Stimulated activated CD8-positive, alpha-beta memory T cell treated with anti-CD3 and anti-CD28 coated beads, Interleukin-15, amount 100 ng/mL, for 48 hours (primary cell): ENCODE results near the gene HRH3.

ENCODE experiments used
- DNase-seq, 2 donors: peaks; one replicate each; pipeline ENCODE4 v3.0.0-alpha.2; 2020; ENCODE audit warnings: low read depth in 2 of 2

The HRH3 gene

GRCh38 chr20:62197801-62198200, 22.3 kb downstream of the HRH3 start:
- no peak for DNase-seq

DNA sequence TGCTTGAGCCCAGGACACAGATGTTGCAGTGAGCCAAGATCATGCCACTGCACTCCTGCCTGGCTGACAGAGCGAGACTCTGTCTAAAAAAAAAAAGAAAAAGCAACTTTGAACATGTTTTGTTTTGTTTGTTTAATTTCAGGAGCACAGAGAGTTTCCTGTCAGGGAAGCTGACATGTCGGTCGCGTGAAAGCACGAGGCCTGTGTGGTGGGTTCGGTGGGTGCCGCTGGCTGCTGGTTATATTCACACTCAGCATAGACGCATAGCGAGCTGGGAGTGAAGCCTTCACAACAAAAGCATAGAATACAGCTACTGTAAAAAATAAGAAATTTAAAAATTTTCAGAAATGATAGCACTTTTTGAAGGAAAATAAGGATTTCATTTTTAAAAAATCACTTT, 22.8 kb downstream of the HRH3 start:
- DNase-seq = no peak

GRCh38 chr20:62196286-62196685, 23.8 kb downstream of the HRH3 start:
- DNase-seq = no peak

DNA sequence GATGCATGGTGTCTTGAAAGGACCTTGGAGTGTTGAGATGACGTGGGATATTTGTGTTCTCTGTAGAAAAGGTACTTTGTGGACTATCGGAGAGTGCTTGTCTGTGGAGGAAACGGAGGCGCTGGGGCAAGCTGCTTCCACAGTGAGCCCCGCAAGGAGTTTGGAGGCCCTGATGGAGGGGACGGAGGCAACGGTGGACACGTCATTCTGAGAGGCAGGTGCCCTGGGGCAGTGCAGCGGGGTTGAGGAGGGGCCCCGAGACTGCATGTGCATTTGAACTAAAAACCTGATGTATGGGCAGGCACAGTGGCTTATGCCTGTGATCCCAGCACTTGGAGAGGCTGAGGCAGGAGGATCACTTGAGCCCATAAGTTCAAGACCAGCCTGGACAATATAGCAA, 24.3 kb downstream of the HRH3 start:
- DNase-seq = no peak

- DNase-seq = no peak
Measured at GRCh38 chr20:62195075-62195405, 25.0 kb downstream of the HRH3 start.

DNA sequence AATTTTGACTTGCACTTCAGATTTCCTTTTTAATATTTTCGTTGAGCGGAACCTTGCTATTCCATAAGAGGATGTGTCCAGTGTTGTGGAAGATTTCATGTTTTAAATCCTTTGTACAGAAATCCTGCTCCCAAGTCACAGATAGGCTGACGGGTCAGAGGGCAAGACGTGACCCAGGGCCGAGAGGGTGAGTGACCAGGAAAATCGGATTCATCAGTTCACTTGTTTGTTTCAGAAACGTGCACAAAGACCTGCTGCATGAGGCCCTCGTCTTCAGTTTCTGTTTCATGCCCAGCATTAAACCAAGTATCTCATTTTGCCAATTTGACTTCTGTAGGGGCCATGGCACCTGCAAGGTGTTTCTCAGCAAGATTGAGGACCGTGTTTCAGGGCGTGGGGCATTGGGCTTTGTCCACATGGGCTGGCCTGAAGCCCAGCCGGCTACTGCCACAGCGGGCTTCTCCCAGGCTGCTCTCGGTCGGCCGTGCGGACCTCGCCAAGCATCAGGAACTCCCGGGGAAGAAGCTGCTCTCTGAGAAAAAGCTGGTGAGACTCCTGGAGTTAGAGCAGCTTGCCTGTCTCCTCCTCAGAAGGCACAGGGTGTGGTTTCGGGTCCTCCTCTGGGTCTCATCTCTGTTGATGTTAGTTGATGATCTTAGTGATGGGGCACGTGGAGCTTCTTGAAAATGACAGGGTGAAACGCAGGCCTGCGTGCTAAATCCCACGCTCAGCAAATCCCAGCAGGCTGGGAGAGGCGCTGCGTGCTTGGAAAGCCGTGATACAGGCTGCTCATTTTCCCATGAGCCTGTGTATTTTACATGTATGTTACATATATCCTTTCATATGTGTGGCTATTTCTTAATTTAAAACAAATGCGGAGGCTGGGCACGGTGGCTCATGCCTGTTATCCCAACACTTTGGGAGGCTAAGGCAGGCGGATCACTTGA, 26.7 kb downstream of the HRH3 start:
- DNase-seq = no peak

- no peak for DNase-seq
Measured at GRCh38 chr20:62192635-62193034, 27.4 kb downstream of the HRH3 start.

DNA sequence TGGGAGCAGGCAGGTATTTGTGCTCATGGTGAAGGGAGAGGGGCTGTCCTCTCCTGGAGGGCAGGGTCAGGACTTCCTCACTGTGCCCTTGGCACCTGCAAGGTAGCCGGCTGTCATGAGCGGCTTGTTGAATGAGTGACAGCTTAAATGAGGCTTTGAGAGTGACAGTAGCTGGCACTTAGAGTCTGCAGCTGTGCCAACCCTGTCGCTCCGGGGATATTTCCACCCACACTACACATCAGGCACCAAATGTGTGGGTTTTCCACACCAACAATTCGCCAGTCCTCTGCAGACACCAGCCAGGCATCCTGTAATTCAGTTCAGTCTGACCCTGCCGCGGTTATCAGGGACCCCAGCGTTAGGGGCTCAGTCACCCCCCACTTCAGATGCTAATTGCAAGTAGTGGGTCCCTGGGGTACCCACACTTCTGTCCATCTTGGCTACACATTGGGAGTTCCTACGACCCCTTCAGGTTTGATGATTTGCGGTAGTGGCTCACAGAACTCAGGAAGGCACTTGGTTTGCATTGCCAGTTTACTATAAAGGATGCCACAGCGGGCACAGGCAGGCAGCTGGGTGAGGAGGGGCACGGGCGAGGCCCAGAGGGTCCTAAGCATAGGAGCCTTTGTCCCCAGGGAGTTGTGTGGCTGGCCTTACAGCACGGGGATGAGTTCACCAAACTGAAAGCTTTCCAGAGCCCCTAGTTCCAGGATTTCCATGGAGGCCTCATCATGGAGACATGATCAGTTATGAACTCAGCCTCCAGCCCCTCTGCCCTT, 28.1 kb downstream of the HRH3 start:
- DNase-seq = no peak

DNA sequence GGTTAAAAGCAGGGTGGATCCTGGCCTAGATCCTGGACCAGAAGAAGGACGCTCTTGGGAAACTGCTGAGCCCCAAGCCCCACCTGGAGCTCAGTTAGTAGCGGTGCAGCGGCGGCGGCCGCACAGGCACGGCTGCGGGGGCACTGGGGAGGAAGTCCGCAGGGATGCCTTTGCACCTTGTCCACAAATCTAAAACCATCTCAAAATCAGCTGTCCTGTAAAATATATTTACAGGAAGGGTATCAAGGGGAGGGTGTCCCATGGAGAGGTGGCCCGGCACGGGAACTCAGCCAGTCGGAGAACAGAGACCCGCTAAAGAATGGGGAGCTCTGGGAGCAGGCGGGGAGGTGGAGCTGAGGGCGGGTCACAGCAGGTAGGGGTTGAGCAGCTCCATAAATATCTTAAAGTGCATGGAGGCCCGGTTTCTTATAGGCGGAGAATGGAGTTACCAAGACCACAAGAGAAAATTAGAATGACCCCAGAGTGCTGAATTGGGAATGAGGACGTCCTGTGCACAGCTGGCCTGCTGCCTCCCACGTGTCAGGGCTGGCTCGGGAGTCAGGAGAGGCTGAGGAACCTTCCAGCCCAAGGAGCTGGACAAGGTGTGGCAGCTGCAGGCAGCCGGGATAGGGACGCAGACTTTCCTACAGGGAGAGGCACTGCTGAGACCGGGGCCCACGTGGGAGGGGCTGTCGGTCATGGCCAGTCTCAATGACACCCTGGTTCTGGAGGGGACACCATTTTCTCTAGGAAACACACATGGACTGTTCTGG, 29.3 kb downstream of the HRH3 start:
- DNase-seq = no peak

GRCh38 chr20:62186887-62187866, 32.9 kb downstream of the HRH3 start:
- no peak for DNase-seq

DNA sequence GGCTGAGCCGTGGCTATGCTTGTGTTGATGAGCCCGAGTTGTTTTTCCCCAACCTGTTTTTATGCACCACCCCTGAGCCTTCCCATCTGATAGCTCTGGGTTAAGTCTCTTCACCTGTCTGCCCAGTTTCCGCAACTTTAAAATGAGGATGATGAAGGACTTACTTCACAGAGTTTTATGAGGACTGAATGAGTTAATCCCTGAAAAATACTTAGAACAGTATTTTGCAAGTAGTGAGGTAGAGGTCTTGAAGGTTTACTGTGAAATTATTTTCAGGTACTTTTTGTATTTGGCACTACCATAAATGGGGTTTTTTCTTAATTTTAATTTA, 34.0 kb downstream of the HRH3 start:
- DNase-seq = no peak

- no peak for DNase-seq
Measured at GRCh38 chr20:62183426-62184142, 36.5 kb downstream of the HRH3 start.

DNA sequence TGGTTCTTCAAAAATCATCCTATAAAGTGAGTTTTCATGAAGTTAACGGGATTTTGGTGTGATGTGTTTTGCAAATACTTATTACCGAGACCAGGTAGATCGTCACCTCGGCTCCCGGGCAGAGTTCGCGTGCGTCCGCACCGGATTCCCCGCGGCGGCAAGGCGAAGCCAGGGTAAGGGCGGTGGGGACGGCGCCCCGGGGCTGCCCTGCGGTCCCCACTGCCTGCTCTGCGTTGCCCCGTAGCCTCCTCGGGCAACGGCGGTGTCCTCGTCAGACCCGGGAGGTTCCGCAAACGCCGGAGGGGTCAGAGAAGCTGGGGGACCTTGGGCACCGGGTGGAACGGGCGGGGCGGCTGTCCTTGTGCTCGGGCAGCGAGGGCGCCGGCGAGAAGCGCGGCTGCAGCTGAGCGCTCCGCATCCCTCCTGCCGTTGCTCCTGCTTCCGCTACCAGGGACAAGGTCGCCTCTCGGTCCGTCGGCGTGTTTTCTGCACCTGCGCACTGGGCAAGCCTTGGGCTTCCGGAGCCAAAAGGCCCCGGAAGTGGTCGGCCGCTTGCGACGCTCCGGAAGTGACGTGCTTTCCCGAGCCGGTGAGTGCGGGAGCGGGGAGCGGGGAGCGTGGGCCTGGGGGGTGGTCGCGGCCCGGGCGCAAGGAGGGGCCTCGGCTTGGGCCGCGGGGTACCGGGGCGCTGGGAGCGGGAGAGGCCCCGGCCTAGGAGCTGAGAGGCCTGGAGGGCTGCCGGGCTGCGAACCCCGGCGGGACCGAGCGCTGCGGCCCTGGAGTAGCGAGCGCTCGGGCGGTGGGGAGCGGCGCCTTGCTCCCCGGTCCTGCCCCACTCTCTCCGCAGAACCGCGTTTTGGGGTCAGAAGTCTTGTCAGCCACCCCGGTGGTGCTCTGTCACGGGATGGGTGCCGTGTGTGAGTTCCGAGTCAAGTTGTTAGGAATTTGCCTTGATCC, 37.3 kb downstream of the HRH3 start, which contains the start of gene MTG2:
MTG2 (plus strand) TSS at position 560 of the 957 bp plus-strand sequence. CDS start 10,393 bp downstream, outside the sequence.
- DNase-seq = peak; percentile 94

GRCh38 chr20:62181808-62182207, 38.3 kb downstream of the HRH3 start:
- DNase-seq = no peak

GRCh38 chr20:62179162-62179504, 40.9 kb downstream of the HRH3 start:
- no peak for DNase-seq

- DNase-seq = no peak
Measured at GRCh38 chr20:62178316-62179161, 41.5 kb downstream of the HRH3 start.

DNA sequence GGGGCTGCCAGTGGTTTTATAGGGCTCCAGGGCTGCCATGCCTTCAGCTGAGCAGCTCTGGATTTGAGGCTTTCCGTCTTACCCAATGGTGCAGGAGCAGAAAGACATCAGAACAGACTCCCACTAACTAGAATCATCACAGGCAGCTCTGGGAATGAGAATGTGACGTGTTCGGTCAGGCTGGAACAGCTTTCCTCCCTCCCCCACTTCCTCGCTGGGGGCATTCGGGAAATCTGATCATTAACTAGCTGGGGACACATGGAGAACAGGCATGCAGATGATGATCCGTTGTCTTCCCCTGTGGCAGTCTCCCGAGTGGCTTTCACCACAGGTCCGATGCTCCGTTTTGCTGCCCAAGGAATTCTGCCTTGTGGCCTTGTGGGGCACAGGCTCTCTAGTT, 42.8 kb downstream of the HRH3 start:
- DNase-seq = no peak

- no peak for DNase-seq
Measured at GRCh38 chr20:62176866-62177265, 43.2 kb downstream of the HRH3 start.
